OCI-LY7 (cell line): ENCODE measurements around the gene RETREG1. TPM values are rescaled to one million over a fixed set of nuclear protein-coding genes. Genes with fewer than 3 reads are reported as not detected.

ENCODE experiments used
- BruUV-seq: library from RNA; stranded (reverse); fragments of 400-500 nt; replicated peaks from 2 replicates; lab custom pipeline; 2021; lab: Mats Ljungman, UMichigan
- CTCF ChIA-PET: fragments of 300-600 bp; sonication (Branson Sonifier 250); formaldehyde crosslinking; loops from one replicate; lab custom pipeline; 2022; ENCODE audit warnings: antibody characterized with exemption; ENCODE audit not compliant: unreplicated experiment; lab: Charles Lee
- POLR2A ChIA-PET: fragments of 300-600 bp; sonication (Branson Sonifier 250); formaldehyde crosslinking; loops from one replicate; lab custom pipeline; 2022; ENCODE audit warnings: antibody characterized with exemption; lab: Charles Lee
- DNase-seq: peaks from one replicate; pipeline ENCODE4 v3.0.0-alpha.2; 2015; ENCODE audit warnings: low spot score
- H2AFZ ChIP-seq: fragments of 200-600 bp; sonication (generic), shearing (Covaris generic); 2 replicates; pipeline ENCODE4 v1.6.1; 2014; ENCODE audit warnings: mild to moderate bottlenecking, antibody characterized with exemption, low read length, moderate library complexity
- H3K27ac ChIP-seq: fragments of 200-600 bp; sonication (generic); 2 replicates; pipeline ENCODE4 v1.5.1; 2014; ENCODE audit warnings: mixed run types, low read depth, mild to moderate bottlenecking, moderate library complexity, low read length, inconsistent platforms; ENCODE audit not compliant: poor library complexity, severe bottlenecking
- H3K36me3 ChIP-seq: fragments of 200-600 bp; sonication (generic); 2 replicates; pipeline ENCODE4 v1.6.1; 2014; ENCODE audit warnings: mild to moderate bottlenecking, antibody characterized with exemption, low read length, moderate library complexity, mixed read lengths; ENCODE audit not compliant: insufficient read depth
- H3K4me1 ChIP-seq: fragments of 200-600 bp; sonication (generic); 2 replicates; pipeline ENCODE4 v1.5.1; 2014; ENCODE audit warnings: mild to moderate bottlenecking, low read length; ENCODE audit not compliant: insufficient read depth, poor library complexity, severe bottlenecking
- H3K4me2 ChIP-seq: fragments of 200-600 bp; sonication (generic); 2 replicates; pipeline ENCODE4 v1.6.1; 2014; ENCODE audit warnings: mild to moderate bottlenecking, low read length
- H3K4me3 ChIP-seq: fragments of 200-600 bp; sonication (generic); 2 replicates; pipeline ENCODE4 v1.5.1; 2014; ENCODE audit warnings: mild to moderate bottlenecking, low read depth, low read length; ENCODE audit not compliant: poor library complexity, severe bottlenecking
- H3K79me2 ChIP-seq: fragments of 200-600 bp; sonication (generic); 2 replicates; pipeline ENCODE4 v1.6.1; 2016; ENCODE audit warnings: low read depth, mild to moderate bottlenecking, low read length, moderate library complexity, mixed read lengths; ENCODE audit not compliant: insufficient read depth
- H3K9me2 ChIP-seq: fragments of 200-600 bp; sonication (generic); 2 replicates; pipeline ENCODE4 v1.6.1; 2016; ENCODE audit warnings: mild to moderate bottlenecking, low read length, mixed read lengths; ENCODE audit not compliant: insufficient read depth
- H3K9me3 ChIP-seq: fragments of 200-600 bp; sonication (generic); 2 replicates; pipeline ENCODE4 v1.6.1; 2014; ENCODE audit warnings: mild to moderate bottlenecking, mixed run types, low read length, mixed read lengths
- H4K20me1 ChIP-seq: fragments of 200-600 bp; sonication (generic); 2 replicates; pipeline ENCODE4 v1.6.1; 2014; ENCODE audit warnings: mild to moderate bottlenecking, antibody characterized with exemption, low read length, moderate library complexity, mixed read lengths; ENCODE audit not compliant: insufficient read depth
- EZH2phosphoT487 ChIP-seq: fragments of 200-600 bp; sonication (generic); IDR thresholded peaks from 2 replicates; pipeline ENCODE4 v1.6.1; 2018; ENCODE audit warnings: low read depth, borderline replicate concordance, mild to moderate bottlenecking, mixed run types, antibody characterized with exemption, low read length, moderate library complexity, mixed read lengths
- intact Hi-C: fragments of 100-400 bp; cut with micrococcal nuclease; formaldehyde crosslinking; loops from one replicate; pipeline ENCODE4 v1.10.0; 2022; ENCODE audit not compliant: unreplicated experiment
- total RNA-seq, 2 experiments: library from RNA; depleted of rRNA in 1 of 2; stranded (reverse); fragments of >200 nt in 1 of 2; shearing (Covaris generic) in 1 of 2; gene quantifications; 2 replicates each; pipeline ENCODE4 v1.2.3, GENCODE V29; 2014 to 2022
- TF ChIP-seq, protein P1 (sequence below): fragments of 200-600 bp; sonication (generic); conservative IDR thresholded peaks from 2 replicates; pipeline ENCODE4 v1.5.1; 2014; ENCODE audit warnings: mild to moderate bottlenecking, antibody characterized with exemption, low read length, moderate library complexity, mixed read lengths

The RETREG1 gene
- total RNA-seq, 2 experiments from 2014 or later: 2.4 to 2.6 TPM

DNA sequence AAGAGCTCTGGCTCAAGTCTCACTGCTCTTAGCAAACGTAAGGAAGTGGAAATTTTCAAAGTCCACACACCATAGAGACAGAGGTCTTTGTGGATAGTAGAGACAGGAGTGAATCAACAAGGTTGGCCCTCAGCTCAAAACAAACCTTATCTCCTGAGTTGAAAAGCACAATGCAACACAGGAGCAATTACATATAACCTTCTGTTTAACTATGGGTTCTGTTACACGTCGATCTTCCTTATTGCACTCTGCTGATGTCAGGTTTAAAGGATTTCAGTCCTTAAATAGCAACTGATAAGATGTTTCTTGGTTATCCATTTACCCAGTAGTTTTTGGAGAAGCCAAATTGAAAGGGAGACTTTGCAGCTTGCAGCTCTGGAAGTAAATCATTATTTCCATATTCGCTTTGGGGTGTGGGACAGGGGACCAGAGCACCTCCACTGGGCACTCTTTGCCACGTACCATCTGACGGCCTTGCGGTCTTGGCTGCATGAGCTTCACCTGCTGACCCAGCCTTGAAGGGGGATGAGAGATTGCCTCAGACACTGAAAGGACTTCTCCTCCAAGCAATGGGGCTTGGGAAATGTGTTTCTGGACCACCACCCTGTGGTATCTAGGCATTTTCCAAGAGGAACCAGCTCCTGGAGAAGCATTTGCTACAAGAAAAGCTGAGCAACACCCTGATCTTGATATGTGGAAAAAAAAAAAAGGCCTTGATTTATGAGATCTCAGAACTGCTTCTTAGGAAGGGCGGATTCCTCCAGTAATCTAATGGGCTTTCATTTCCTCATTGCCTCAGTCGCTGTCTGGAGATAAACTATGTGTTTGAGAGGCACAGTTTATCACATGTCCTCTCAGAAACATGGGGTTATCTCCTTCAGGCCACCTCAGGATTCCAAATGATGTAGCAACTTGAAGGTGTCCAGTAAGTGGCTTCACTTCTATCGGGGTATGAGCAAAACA is 95.0 kb downstream of the RETREG1 start:
- Histone ChIP-seq H3K36me3 (no peaks in the 10 kb centered on the region), H2AFZ (no peak overlapping the region), H3K4me3 (no peak overlapping the region), H3K79me2 (no peaks in the 10 kb centered on the region), H3K9me3 (no peaks in the 10 kb centered on the region), H3K4me1 (no peaks in the 10 kb centered on the region), H3K27ac (no peak overlapping the region), H4K20me1 (no peaks in the 10 kb centered on the region), H3K4me2 (no peak overlapping the region), H3K9me2 (no peaks in the 10 kb centered on the region)
- intact Hi-C loops: no loop called here
- TF ChIP-seq EZH2phosphoT487: no peak
- TF ChIP-seq, protein P1, sequence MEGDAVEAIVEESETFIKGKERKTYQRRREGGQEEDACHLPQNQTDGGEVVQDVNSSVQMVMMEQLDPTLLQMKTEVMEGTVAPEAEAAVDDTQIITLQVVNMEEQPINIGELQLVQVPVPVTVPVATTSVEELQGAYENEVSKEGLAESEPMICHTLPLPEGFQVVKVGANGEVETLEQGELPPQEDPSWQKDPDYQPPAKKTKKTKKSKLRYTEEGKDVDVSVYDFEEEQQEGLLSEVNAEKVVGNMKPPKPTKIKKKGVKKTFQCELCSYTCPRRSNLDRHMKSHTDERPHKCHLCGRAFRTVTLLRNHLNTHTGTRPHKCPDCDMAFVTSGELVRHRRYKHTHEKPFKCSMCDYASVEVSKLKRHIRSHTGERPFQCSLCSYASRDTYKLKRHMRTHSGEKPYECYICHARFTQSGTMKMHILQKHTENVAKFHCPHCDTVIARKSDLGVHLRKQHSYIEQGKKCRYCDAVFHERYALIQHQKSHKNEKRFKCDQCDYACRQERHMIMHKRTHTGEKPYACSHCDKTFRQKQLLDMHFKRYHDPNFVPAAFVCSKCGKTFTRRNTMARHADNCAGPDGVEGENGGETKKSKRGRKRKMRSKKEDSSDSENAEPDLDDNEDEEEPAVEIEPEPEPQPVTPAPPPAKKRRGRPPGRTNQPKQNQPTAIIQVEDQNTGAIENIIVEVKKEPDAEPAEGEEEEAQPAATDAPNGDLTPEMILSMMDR: no peak
- BruUV-seq: no TSS peak
- DNase-seq: no peak
- POLR2A ChIA-PET: no interaction called here
- CTCF ChIA-PET: interaction anchor here (0.6 kb wide), 1 partner anchor 64 kb away, joined by 3 read pairs; no protein-coding TSS in a partner anchor

DNA sequence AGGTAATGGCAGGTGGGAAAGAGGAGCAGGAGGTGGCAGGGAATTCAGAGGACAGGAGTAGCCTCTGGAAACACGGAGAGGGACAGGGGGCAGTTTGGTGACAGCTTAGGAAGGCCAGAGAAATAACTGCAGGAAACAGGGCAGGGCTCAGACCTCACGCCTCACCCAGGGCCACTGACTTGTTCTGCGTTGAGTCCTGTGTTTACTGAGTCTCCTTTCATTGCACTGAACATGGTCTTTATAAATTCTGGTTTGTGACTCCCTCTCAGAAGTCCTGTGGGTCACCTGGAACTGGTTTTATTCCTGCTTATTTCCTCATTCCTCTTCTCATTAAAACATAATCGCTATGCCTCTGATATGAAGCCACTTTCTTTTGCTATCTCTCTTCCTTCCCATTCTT is 96.0 kb downstream of the RETREG1 start:
- TF ChIP-seq EZH2phosphoT487: no peak
- TF ChIP-seq, protein P1: no peak
- intact Hi-C loops: no loop called here
- H3K79me2 ChIP-seq: no peaks in the 10 kb centered on the region
- no peak for DNase-seq
- no peaks in the 10 kb centered on the region for H3K36me3 ChIP-seq
- no peaks in the 10 kb centered on the region for H3K4me1 ChIP-seq
- H4K20me1 ChIP-seq: no peaks in the 10 kb centered on the region
- no peaks in the 10 kb centered on the region for H3K9me3 ChIP-seq
- POLR2A ChIA-PET: no interaction called here
- no peak overlapping the region for H3K27ac ChIP-seq
- H3K9me2 ChIP-seq: no peaks in the 10 kb centered on the region
- CTCF ChIA-PET: interaction anchor here (0.6 kb wide), 1 partner anchor 65 kb away, joined by 3 read pairs; no protein-coding TSS in a partner anchor
- no peak overlapping the region for H3K4me2 ChIP-seq
- no peak overlapping the region for H2AFZ ChIP-seq
- H3K4me3 ChIP-seq: no peak overlapping the region
- BruUV-seq: no TSS peak

DNA sequence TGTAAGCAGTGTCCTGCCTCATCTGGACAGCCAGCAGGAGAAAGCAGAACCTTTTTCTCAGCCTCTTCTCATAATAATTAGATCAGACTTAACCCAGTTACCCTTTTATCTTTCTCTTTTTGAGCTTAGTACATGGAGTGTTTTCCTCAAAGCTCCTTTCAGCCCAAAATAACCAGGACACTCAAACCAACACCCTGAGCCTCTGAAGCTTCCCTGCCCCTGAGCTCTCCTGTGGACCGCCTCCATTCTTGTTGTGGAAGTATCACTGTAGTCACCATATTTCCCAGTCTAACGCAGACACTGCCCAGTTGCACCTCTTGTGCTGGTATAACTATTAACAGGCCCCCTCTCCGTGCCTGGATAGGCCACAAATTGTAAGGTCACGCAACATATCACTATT is 97.4 kb downstream of the RETREG1 start:
- intact Hi-C loops: no loop called here
- Histone ChIP-seq H3K79me2 (no peaks in the 10 kb centered on the region), H4K20me1 (no peaks in the 10 kb centered on the region), H3K36me3 (no peaks in the 10 kb centered on the region), H3K9me2 (no peaks in the 10 kb centered on the region), H3K4me3 (no peak overlapping the region), H2AFZ (no peak overlapping the region), H3K9me3 (no peaks in the 10 kb centered on the region), H3K4me1 (no peaks in the 10 kb centered on the region), H3K4me2 (no peak overlapping the region), H3K27ac (no peak overlapping the region)
- BruUV-seq: no TSS peak
- CTCF ChIA-PET: no interaction called here
- TF ChIP-seq EZH2phosphoT487: no peak
- TF ChIP-seq, protein P1: no peak
- DNase-seq: no peak
- POLR2A ChIA-PET: no interaction called here
